ENCODE data around the gene MYO6.
"Not testable (repeated sequence)": the region's sequence is repeated elsewhere in the genome, so short reads cannot be mapped to it uniquely, and the experiment has no call there.

The MYO6 gene

GRCh38 chr6:75863784-75864183, 114.7 kb downstream of the MYO6 start:
- TF ChIP-seq POLR2A (IDR thresholded peaks at IDR 0.05; ENCODE audit: low read depth, low read length) = no peak
- FAIRE-seq = no peak
- DNase-seq (ENCODE audit: insufficient read length, low spot score) = no peak

- FAIRE-seq = no peak
- TF ChIP-seq POLR2A (IDR thresholded peaks at IDR 0.05; ENCODE audit: low read depth, low read length) = no peak
- DNase-seq (ENCODE audit: insufficient read length, low spot score) = no peak
Measured at GRCh38 chr6:75864446-75864845, 115.4 kb downstream of the MYO6 start.

GRCh38 chr6:75870389-75870788, 121.3 kb downstream of the MYO6 start:
- FAIRE-seq = no peak
- no peak for TF ChIP-seq POLR2A (IDR thresholded peaks at IDR 0.05; ENCODE audit: low read depth, low read length)

GRCh38 chr6:75874224-75874623, 125.2 kb downstream of the MYO6 start:
- no peak for TF ChIP-seq POLR2A (IDR thresholded peaks at IDR 0.05; ENCODE audit: low read depth, low read length)
- DNase-seq (ENCODE audit: insufficient read length, low spot score) (no peak), FAIRE-seq (no peak)

More at GRCh38 chr6:75870389-75870788, 121.3 kb downstream of the MYO6 start:
- DNase-seq (ENCODE audit: insufficient read length, low spot score) = no peak

GRCh38 chr6:75876152-75876551, 127.1 kb downstream of the MYO6 start:
- no peak for FAIRE-seq
- no peak for DNase-seq (ENCODE audit: insufficient read length, low spot score)
- no peak for TF ChIP-seq POLR2A (IDR thresholded peaks at IDR 0.05; ENCODE audit: low read depth, low read length)

- TF ChIP-seq POLR2A (IDR thresholded peaks at IDR 0.05; ENCODE audit: low read depth, low read length) = no peak
- DNase-seq (ENCODE audit: insufficient read length, low spot score) (no peak), FAIRE-seq (no peak)
Measured at GRCh38 chr6:75880305-75880704, 131.3 kb downstream of the MYO6 start.

GRCh38 chr6:75882734-75883133, 133.7 kb downstream of the MYO6 start:
- DNase-seq (ENCODE audit: insufficient read length, low spot score) (no peak), FAIRE-seq (peak; percentile 52)
- TF ChIP-seq POLR2A (IDR thresholded peaks at IDR 0.05; ENCODE audit: low read depth, low read length) = no peak

- no peak for FAIRE-seq
- TF ChIP-seq POLR2A (IDR thresholded peaks at IDR 0.05; ENCODE audit: low read depth, low read length) = no peak
Measured at GRCh38 chr6:75884822-75885221, 135.8 kb downstream of the MYO6 start.

GRCh38 chr6:75892384-75892783, 143.3 kb downstream of the MYO6 start:
- no peak for FAIRE-seq
- no peak for DNase-seq (ENCODE audit: insufficient read length, low spot score)
- no peak for TF ChIP-seq POLR2A (IDR thresholded peaks at IDR 0.05; ENCODE audit: low read depth, low read length)

More at GRCh38 chr6:75884822-75885221, 135.8 kb downstream of the MYO6 start:
- no peak for DNase-seq (ENCODE audit: insufficient read length, low spot score)

GRCh38 chr6:75893058-75893775, 144.2 kb downstream of the MYO6 start:
- no peak for TF ChIP-seq POLR2A (IDR thresholded peaks at IDR 0.05; ENCODE audit: low read depth, low read length)
- peak; percentile 89 for FAIRE-seq
- no peak for DNase-seq (ENCODE audit: insufficient read length, low spot score)

GRCh38 chr6:75893776-75894152, 144.7 kb downstream of the MYO6 start:
- no peak for TF ChIP-seq POLR2A (IDR thresholded peaks at IDR 0.05; ENCODE audit: low read depth, low read length)
- DNase-seq (ENCODE audit: insufficient read length, low spot score) (no peak), FAIRE-seq (no peak)

GRCh38 chr6:75896526-75896925, 147.5 kb downstream of the MYO6 start:
- TF ChIP-seq POLR2A (IDR thresholded peaks at IDR 0.05; ENCODE audit: low read depth, low read length) = no peak
- no peak for FAIRE-seq
- no peak for DNase-seq (ENCODE audit: insufficient read length, low spot score)

- FAIRE-seq; DNase-seq (ENCODE audit: insufficient read length, low spot score): not testable (repeated sequence)
Measured at GRCh38 chr6:75900216-75900615, 151.2 kb downstream of the MYO6 start.

- FAIRE-seq; DNase-seq (ENCODE audit: insufficient read length, low spot score): not testable (repeated sequence)
Measured at GRCh38 chr6:75905129-75905528, 156.1 kb downstream of the MYO6 start.

GRCh38 chr6:75906871-75907270, 157.8 kb downstream of the MYO6 start:
- DNase-seq (ENCODE audit: insufficient read length, low spot score) = no peak
- TF ChIP-seq POLR2A (IDR thresholded peaks at IDR 0.05; ENCODE audit: low read depth, low read length) = no peak
- no peak for FAIRE-seq

- FAIRE-seq (no peak), DNase-seq (ENCODE audit: insufficient read length, low spot score) (no peak)
- no peak for TF ChIP-seq POLR2A (IDR thresholded peaks at IDR 0.05; ENCODE audit: low read depth, low read length)
Measured at GRCh38 chr6:75907444-75907843, 158.4 kb downstream of the MYO6 start.
